GM20000 (cell line): Measurements from ENCODE around the gene PCARE.

Experiments used
- DNase-seq: peaks from one replicate; pipeline ENCODE4 v3.0.0; 2012; ENCODE audit warnings: low spot score
- CTCF ChIP-seq: IDR thresholded peaks from 2 replicates; pipeline ENCODE4 v1.5.1; 2012; ENCODE audit warnings: mild to moderate bottlenecking, control low read depth; ENCODE audit errors: extremely low read depth, missing control alignments

The PCARE gene

DNA sequence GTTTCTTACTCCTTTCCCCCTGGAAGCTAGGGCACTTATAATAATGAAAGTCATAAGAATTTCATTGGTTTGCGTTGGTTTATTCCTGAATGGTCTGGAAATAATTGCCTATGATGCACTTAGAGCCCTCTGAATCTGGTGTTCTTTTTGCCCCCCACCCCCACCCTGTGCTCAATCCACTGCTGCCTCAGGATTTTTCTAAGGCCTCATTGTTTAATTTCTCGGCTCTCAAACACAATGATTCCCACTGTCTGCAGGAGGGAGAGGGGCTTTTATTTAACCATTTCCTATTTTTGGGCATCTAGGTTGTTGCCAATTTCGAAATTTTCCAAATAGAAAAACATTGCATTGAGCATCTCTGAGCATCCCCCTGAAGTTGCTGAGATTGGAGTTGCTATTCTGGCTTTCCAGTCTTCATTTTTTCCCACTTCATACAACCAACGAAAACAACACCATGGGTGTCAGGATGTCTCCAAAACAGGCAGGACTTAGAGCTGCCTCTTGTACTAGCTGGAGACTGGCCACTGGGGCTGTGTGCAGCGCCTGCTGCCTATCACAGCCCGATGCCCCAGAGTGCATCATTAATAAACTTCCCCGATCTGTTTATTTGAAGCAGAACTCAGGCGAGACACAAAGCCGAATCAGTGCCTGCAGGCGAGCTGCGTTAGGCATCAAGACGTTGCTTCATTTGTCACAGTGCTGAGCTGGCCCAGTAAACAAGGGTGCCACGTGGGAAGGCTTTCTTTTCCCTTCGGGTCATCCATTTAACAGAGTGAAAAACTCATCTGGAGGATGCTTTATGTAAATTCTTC lies 1.8 kb upstream of the PCARE start:
- DNase-seq: no peak
- TF ChIP-seq CTCF: no peak

DNA sequence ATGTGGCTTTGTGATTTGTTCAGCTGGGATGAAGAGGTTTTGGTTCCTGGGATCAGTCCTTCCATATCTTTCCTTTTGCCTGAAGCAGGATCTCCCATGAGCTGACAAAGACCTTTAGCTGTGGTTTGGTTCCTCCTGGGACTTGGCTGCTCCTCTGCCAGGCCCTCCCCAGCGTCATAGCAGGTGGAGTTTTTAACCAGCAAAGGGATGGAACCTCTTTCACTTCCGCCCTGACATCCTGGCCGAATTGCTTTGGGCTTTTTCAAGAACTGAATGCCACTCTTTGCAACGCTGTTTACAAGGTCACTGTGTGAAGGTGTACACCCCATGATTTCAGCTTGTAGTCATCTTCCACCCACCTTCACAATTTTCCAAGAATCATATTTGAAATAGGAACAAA lies 390 bp downstream of the PCARE start:
- no peak for TF ChIP-seq CTCF
- DNase-seq: no peak

DNA sequence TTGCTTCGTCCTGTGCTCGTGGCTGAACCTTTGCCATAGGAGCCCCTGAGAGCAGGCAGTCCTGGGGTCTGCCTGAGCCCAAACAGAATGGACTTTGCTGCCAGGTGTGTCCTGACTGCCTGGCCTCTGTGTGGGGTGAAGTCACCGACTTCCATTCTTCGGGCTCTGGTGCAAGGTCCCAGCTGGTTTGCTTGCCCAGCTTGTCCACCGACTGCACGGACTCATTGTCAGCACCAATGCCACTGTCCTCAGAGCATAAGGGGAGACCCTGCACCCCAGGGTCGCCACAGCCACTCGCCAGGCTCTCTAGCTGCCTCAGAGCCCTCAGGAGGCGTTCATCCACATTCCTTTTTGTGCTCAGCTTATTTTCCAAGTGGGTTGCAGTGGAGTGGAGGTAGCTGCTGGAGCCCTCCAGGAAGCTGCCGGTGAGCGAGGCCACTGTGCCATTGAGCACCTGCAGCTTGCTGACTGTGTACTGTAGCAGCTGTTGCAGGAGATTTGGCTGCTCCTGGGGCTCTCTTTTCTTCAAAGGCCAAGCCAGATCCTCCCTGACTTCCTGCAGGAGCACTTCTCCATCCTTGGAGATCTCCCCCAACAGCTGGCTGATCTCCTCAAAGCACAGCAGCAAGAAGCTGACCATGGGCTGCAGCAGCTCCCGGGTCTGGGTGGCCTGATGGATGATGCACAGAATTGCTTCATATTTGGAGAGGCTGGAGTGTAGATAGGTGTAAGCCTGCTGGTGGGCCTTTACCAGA lies 1.2 kb downstream of the PCARE start:
- no peak for TF ChIP-seq CTCF
- DNase-seq: no peak

- no peak for DNase-seq
- TF ChIP-seq CTCF: no peak
These were observed 2.1 kb downstream of the PCARE start for GRCh38 chr2:29072251-29072650.

DNA sequence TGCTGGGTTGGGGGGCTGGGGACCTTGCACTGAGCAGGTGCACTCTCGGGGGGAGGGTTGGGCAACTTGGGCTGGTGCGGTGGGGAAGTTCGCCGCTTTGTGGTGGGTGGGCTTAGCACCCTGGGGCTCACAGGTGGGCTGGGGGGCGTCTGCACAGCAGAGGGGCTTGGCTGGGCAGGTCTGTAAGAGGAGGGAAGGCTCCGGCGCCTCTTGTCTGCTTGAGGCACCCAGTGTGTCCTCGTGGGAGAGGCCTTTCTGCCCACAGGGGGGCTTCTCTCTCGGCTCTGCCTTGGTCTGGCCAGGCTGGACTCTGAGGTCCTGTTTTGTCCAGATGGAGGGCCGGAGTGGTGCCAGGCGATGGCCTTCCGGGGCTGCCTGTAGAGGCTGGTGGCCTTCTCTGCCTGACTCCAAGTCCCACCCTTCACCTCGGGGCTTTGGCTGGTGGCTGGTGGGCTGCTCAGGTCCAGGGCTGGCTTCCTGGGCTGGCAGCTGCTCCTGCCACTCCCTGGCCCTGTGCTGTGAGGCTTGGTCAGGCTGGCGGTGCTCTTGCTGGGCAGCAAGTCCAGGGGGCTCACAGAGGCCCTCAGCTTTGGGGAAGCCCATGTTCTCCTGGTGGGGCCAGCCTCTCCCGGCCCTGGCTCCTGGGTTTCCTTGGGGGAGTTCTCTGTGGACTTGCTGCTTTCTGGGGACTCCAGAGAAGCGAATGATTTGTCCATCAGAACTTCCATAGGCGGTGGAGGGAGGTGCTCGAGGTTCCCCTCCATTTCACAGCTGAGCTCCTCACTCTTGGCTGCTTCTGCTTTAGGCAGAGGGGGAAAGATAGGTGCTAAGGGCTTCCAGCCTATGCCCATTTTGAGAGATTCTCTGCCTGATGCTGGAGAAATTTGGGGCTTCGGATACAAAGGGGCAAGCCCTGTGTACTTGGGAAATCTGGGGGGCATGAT lies 3.0 kb downstream of the PCARE start:
- DNase-seq: no peak
- TF ChIP-seq CTCF: no peak

DNA sequence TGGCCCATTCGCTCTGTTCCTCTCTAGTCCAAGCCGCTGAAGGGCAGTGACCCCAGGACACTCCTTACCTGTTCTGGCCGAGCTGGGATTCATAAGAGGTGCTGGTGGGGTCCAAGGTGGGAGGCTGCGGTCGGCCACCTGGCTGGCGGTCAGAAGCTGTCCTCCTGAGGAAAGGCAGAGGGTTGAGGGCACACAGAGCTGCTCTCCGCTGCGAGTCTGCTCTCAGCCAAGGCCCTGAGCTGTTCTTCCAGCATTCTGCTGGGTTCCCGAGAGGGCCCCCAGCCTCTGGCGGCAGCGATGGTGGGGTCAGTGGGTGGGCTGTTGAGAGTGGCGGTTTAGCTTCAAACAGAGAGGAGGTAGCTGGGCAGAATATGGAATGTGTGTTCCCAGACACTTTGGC lies 3.8 kb downstream of the PCARE start:
- TF ChIP-seq CTCF: no peak
- no peak for DNase-seq
